Fibroblast of peridontal ligament (primary cell): ENCODE data around the gene PAX2.

Source experiments
- DNase-seq: peaks from one replicate; pipeline ENCODE4 v3.0.0-alpha.2; 2010; ENCODE audit errors: extremely low read depth

The PAX2 gene

DNA sequence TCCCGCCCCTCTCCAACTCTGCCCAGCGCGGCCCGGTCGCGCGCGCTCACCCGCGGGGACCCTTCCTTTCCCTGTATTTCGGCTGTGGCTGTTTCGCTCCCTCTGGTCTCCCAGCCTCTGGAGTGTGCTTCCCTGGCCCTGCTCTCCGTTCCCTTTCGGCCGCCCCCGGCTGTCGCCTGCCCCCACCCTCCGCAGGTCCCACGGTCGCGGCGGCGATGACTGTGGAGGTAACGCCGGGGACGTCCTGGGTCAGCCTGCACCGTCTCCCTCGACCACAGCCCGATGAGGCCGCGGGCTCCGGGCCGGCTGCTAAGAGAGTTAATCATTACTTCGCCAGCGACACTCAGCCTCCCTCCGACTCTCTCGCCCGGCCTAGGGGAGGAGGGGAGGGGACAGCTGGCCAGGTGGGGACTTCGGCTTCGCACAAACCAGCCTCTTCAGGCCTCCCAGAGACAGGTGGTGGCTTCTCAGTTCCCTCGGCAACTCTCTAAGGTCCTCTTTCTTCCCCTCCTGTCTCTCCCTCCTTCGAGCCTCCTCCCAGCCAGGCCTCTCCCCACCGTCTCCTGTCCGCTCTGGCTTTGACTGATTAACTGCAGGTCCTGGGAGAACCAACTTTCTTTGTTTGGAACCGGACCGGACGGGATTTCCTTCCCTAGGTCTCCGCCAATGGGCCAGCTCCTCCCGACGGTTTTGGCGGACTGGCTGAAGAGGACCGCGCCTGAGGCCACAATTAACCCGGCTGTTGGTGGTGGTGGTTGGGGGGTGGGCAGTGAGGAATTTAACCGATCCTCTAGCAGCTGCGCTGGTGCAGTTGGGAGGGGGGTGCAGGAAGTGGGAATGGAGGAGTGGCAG, 5.6 kb upstream of the PAX2 start:
- DNase-seq = no peak

DNA sequence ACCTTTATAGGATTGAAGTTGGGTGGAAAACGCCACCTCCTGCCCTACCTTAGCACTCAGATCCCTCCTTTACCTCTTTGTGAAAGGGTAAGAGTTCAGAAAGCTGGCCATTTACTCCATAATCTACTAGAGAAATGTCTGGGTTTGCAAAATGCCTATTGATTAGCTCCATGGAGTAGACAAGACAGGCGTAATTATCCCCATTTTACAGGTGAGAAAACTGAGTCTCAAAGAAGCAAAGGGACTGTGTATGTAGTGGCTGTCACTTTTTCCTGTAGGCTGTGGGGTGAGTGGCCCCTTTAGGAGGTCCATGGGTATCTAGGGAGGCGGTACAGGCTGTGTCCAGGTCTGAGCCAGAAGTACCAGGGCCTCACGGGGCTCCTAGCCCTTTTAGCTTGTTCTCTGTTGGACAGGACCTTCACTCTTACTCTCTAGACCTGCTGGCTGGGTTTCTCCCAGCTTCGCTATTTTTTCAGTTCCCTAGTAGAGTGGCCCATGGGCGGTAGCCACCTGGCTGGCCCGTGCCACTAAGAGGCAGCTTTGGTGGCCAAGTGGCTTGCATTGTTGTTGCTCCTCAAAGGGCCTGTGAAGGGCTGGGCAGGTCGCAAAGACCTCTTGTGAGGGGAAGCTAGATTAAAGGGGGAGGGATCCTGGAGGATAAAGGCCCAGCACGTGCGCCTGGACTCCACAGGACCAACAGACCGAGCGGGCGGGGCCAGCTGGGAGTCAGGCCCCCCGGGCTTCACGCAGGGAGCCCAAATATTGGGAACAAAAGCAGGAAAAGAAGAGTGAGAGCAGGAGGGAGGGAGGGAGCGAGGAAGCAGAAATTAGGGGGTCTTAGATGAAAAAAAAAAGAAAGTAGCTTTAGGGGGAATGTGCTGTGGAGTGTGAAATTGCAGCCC, 4.7 kb upstream of the PAX2 start:
- no peak for DNase-seq

DNA sequence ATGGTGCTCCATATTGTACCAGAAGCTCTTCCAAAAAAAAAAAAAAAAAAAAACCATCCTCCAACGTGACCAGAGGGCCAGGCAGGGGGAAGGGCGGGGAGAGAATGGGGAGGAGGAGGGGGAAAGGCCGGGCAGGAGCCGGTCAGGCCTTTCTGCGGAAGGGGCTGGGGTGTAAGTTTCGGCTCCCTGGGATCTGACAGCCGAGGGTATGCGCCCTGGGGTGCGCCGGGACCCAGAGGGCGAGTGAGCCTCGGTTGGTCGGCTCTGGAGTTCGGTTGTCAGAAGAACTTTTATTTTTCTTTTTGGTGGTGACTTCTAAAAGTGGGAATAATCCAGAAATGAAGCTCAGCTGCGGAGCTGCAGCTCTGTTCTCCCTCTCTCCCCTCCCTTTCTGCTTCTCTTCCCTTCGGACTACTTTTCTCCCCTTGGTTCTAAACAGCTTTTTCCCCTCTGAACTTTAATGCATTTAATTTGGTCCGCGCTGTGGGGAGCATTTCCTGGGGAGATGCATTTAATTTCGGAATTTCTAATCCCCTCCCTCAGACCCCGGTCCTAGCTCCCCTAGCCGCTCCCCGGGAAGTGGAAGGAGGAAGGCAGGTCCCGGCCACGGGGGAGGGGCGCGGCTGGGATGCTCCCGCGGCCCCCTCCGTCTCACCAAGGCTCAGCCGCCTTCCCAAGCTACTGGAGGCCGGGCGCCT, 3.9 kb upstream of the PAX2 start:
- no peak for DNase-seq

- DNase-seq = no peak
Observed at GRCh38 chr10:100742076-100742771, 3.2 kb upstream of the PAX2 start.

DNA sequence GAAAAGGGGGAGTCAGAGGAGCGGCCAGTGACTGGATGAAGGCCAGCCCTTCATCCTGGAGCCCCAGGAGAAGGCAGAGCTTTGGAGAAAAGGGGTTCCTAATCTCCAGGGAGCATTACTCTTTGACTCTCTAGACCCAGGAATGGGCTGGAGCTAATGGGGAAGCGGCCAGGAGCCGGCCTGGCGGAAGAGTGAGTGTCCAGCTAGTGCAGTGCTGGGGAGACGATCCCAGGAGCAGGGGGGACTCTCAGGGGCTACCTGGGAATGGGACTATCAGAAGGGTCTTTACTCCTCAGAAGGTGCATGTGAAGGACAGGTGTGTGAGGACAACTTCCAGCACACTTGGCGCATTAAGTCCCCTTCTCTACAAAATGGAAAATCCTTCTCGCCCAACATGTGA, 2.4 kb upstream of the PAX2 start:
- DNase-seq = no peak

DNA sequence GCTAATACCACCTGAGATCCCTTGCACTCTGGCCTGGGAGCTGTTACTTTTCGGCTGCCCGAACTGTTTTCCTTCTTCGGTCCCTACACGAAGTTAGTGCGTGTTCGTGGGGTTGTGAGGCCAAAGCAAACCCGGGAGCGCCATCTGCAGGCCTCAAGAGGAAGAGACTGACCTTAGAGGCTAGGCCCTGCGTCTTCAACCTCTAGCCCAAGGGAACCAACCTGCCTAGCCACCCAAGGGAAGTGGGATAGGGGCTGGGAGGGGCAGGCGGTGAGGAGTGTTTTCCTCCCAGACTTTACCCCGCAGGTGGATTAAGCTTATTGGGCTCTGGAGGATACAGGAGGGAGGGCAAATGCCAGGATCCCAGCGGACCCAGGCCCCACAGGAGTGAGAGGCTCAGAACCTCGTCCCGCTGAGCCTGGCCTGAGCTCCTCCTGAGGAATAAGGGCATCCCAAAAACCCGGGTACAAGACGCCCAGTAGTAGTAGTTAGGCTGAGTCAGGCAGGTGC, 1.7 kb upstream of the PAX2 start:
- peak; percentile 23 for DNase-seq

DNA sequence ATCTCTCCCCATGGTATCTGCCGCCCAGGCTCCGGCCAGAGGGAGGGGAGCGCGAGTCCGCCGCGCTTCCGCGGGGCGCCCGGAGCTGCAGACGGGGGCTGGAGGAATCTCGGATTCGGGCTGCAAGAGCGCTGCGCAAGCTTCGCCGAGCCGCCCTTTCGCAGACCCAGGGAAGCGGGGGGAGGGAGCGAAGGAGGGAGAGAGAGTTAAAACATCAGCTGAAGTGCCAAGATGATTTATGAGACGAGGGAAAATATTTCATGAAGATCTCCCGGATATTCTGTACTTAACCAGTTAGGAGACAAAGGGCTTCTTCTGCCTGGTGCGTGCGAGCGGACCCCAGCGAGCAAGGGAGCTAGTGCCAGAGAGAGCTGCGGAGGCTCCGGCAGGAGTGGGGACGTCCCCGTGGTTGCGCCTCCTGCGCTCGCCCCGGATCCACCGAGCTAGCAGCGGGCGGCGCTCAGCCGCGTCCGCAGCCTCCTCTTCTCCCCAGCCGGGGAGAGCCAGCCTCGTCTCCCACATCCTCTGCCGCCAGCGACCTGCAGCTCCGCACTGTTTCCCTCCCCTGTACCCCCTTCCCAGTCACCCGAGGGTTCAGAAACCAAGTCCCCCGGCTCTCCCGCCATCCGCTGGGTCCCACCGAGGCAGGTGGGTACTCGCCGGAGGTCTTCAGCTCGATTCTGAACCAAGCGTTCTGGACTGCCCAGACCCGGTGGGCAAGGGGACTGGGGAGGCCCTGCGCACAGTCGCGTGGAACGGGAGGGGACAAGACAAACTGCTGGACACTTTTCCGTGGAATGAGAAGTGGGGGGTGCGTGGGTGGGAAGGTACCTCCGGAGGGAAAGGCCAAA, 1.0 kb upstream of the PAX2 start:
- no peak for DNase-seq

DNA sequence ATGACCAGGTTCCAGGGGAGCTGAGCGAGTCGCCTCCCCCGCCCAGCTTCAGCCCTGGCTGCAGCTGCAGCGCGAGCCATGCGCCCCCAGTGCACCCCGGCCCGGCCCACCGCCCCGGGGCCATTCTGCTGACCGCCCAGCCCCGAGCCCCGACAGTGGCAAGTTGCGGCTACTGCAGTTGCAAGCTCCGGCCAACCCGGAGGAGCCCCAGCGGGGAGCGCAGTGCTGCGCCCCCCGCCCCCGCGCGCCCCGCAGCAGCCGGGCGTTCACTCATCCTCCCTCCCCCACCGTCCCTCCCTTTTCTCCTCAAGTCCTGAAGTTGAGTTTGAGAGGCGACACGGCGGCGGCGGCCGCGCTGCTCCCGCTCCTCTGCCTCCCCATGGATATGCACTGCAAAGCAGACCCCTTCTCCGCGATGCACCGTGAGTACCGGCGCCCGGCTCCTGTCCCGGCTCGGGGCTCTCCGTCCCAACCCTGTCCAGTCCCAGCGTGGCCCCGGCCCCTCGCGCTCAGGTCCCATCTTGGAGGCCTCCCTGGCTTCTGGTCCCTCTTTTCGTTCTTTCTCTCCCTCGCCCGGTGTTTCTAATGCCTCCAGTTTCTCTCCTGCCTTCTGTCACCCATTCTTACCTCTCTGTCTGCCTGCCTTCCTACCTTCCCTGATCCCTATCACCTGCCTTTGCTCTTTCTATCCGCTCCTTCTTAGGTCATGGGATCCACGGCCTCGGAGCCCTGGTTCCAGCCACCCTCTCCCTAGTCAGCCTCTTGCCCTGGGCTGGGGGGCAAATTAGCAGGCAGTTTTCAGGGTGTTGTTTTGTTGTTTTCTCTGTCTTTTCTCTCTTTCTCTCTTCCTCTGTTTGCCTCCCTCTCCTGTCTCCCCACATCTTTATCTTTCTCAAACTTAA, 751 bp downstream of the PAX2 start:
- DNase-seq = no peak

DNA sequence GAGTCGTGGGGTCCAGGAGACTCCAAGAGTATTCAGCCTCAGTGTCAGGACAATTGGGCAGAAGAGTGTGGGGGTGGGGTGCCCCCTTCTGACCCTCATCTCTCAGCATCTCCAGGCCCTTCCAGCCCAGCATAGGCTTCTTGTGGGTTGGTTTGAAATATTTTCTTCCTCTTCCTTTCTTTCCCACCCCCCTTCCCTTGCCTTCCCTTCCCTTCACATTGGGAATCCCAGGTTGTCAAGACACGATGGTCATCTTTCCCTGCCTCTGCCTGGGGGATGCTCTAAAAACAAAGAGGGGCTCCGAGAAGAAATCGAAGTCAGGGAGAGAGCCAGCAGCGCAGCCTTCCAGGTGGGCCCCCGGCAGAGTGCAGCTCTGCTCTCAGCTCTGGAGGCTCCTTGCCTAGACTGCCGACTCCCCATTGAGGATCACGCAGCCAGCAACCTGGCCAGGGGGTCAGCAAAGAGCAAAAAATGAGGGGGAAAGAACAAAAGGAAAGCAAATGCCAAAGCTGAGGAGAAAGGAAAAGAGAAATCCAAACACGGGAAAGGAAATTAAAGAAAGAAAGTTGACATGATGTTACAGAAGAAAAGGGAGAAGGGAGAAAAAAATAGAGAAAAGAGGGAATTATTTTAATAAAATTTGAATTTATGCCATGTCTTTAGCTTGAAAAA, 1.5 kb downstream of the PAX2 start:
- DNase-seq = no peak

DNA sequence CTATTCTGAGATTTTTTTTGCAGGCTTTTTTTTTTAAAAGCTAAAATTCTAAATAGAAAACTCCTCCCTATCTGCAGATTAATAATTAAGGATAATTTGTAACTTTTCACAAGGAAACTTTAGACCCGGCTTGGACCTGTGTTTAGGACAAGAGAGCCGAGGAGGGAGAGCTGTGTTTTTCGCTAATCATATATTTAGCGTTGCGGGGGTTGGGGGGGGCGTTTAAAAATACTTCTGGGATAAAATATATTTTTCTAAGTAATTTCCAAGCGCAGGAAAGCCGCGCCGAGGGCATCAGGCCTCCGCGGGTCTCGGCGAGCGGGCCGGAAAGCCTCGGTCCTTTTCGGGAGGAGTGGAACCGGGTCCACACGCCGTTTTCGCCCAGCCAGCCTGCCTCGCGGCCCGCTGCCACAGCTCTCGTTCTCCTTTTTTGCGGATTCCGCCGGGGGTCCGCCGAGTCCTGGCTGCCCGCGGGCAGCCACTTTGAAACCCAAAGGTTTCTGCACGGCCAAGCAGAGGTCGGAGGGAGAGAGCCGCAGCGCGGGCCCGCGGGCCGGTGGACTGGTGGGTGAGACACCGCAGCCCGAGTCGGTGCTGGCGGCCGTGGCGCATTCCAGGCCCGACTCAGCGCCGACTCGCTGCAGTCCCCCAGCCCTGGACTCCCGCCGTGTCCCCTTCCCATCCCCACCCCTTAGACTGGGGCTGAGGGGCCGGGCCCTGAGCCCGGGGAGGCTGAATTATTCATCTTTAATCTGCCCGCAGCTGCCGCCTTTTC, 2.3 kb downstream of the PAX2 start:
- DNase-seq = no peak

DNA sequence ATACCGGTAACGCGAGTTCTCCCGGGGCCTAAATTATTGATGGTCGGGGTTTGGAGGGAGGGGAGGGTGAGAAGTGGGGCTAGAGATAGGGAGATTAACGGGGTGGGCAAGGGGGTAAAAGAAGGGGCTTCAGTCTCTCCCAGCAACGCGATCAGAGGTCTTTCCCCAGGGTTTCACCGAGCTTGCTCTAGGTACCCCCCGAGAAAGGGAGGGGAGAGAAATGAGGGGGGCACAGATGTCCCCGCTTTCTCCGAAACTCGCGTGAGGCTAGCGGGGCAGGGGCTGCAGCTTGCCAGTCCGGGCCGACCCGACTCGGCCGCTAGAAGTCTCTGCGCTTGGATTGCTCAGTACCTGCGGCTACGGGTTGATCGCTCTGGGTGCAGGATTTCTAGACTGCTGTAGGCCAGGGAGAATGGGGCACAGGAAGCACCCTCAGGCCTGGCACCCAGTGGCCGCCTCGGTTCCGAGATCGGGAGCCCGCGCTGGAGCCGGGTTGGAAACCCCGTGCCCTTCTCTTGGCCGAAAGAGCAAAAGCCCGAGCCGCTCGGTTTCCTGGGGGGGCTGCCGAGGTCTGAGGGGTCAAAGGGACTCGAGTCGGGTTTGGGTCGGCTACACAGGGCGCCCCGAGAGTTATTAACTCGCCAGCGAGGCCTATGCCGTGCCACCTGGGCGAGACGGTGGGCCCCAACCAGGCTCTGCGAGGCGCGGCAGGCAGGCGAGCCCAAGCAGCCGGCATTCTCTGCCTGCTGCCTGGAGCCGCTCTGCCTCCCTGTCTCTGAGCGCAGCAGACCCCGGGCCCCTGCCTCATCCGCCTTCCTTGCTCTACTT, 3.1 kb downstream of the PAX2 start:
- no peak for DNase-seq

- no peak for DNase-seq
Observed at GRCh38 chr10:100749059-100749308, 3.6 kb downstream of the PAX2 start.

DNA sequence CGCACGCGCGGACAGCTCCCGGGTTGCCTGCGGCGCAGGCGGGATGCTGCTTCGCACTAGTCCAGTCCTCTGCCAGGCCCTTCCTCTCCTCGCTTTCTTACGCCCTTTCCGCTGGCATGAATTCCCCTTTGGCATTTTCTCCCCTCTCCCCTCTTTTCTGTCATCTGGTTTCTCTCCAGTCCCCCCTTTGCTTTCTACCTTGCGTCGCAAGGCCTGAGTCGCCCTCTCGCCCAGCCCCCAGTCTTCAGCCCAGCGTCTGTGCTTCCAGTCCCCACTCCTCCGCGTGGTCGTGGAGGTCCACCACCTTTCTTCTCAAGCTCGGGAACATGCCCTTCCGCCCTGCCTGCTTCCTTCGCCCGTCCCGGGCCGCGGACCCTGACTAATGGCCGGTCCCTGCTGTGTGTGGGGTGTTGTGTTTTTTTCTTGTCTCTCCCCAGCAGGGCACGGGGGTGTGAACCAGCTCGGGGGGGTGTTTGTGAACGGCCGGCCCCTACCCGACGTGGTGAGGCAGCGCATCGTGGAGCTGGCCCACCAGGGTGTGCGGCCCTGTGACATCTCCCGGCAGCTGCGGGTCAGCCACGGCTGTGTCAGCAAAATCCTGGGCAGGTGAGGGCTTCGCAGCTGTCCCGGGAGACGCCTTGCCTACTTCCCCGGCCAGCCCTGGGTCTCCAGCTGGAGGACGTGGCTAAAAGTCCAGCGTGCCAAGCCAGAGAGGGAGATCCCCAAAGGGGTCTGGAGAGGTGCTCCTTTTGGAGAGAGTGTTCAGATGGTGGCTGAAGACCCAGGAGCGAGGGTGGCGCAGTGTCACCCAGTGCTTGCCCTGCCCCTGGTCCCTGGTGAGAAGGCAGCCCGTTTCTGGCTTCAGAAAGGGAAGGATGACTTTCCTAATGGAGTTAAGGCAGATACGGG, 4.2 kb downstream of the PAX2 start:
- DNase-seq = no peak

DNA sequence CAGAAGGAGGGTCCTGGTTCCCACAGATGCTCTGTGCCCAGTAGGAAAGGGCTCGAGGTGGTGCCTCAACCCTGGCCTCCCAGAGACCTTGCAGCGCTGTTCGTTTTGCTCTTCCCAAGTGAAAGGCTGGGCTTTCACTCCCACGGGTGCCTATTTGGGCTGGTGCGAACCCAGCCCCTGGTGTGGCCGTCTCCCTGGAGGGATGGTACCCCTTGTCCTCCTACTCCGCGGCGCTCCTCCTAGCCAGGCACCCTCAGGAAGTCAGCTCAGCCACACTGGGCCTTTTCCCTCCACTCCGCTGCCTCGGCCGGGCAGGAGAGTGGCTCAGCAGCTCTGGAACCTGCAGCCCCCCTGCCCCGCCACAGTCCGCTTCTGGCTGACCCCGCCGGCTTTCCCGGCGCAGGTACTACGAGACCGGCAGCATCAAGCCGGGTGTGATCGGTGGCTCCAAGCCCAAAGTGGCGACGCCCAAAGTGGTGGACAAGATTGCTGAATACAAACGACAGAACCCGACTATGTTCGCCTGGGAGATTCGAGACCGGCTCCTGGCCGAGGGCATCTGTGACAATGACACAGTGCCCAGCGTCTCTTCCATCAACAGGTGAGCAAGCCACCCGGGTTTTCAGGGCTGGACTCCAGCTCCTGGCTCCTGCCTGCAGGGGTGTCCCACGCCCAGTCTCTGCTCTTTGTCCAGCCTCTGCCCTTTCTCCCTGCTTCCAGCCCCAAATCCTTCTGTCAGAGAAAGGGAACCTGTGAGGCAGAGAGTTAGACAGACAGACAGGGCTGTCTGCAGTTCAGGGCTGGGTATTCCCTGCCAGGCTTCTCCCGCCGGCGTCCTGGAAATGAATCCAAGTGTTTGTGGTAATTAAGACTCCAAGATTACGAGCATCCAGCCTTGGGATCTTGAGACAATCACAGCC, 5.2 kb downstream of the PAX2 start:
- no peak for DNase-seq

DNA sequence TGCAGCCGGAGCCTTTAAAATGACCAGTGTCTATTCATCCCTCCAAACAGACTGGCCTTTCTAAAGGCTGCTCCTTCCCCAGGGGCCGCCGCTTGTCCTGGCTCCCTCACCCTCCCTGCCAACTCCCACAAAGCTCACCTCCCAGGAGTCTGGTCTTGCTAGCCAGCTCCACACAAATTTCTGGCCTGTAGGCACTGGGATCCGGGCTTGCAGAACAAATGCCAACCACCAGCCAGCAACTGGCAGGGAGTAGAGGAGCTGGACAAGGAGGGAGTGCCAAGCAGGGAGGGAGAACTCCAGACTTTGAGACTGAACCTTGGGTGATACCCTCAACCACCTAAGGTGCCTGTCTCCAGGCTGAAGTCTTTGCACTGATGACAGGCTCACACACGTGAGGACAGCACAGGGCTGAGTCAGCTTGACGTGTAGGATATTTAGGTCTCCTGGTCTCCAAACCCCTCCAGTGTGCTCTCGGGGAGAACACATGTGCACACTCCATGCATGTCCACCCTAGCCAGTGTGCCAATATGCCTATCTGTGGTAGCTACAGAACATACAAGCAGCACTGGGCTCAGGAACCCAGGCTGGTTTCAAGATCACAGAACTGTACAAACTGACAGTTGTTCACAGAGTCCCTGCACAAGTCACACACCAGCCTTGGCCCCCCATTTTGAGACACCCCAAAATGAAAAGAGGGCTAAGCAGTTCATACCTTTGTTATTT, 6.0 kb downstream of the PAX2 start:
- no peak for DNase-seq
